Loucy (cell line): ENCODE data around the gene CFAP20DC.

Experiments
- CTCF ChIP-seq: fragments of 200-600 bp; sonication (generic); conservative IDR thresholded peaks from 2 replicates; pipeline ENCODE4 v1.5.1; 2014; ENCODE audit warnings: mild to moderate bottlenecking, antibody characterized with exemption, low read length
- EZH2phosphoT487 ChIP-seq: fragments of 200-600 bp; IDR thresholded peaks from 2 replicates; pipeline ENCODE4 v1.6.1; 2018; ENCODE audit warnings: antibody characterized with exemption, mild to moderate bottlenecking, moderate library complexity, borderline replicate concordance

GRCh38 chr3:58698246-58698645, 351.6 kb downstream of the CFAP20DC start:
- TF ChIP-seq CTCF (no peak), EZH2phosphoT487 (no peak)
